GM19395 (cell line): Measurements from ENCODE around the gene DEFB121.
"Not testable (repeated sequence)": the region's sequence is repeated elsewhere in the genome, so short reads cannot be mapped to it uniquely, and the experiment has no call there.

Source experiments
- ATAC-seq: cut with Tn5 transposase; IDR thresholded peaks from one replicate; pipeline ENCODE4 v1.9.1; 2021; ENCODE audit warnings: mild to moderate bottlenecking, moderate library complexity; ENCODE audit not compliant: unreplicated experiment

Gene DEFB121

GRCh38 chr20:31406115-31406514 is at the start of gene DEFB121:
Gene DEFB121 (minus strand): TSS chr20:31406215. CDS start chr20:31406152, 63 bp downstream.
- ATAC-seq, result no peak

GRCh38 chr20:31454361-31454760 is 48.3 kb upstream of the DEFB121 start:
- no peak for ATAC-seq

- no peak for ATAC-seq
Measured at GRCh38 chr20:31452575-31452974, 46.6 kb upstream of the DEFB121 start.

DNA sequence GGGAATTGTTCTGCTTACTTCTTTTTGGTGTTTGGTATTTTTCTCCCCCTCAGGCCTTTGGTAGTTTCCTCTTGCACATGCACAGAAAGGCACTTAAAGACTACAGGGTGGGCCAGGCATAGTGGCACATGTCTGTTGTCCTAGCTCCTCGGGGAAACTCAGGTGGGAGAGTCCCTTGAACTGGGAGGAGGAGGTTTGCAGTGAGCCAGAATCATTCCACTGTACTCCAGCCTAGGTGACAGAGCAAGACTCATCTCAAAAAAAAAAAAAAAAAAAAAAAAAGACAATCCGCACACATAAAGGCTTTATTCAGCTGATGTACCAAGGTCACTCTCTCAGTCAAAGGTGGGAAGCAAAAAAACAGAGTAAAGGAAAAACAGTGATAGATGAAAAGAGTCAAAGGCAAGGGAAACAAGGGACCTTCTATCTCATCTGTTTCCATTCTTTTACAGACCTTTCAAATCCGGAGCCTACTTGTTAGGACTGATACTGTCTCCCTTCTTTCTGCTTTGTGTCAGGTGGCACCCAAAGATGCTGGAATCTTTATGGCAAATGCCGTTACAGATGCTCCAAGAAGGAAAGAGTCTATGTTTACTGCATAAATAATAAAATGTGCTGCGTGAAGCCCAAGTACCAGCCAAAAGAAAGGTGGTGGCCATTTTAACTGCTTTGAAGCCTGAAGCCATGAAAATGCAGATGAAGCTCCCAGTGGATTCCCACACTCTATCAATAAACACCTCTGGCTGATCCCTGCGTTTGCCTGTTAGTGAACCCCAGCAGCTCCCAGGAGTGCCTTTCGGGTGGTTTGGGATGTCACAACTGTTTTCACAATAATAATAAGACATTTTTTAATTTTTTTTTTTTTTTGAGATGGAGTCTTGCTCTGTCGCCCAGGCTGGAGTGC is 43.7 kb upstream of the DEFB121 start:
- ATAC-seq, result no peak

- ATAC-seq, result no peak
Measured at GRCh38 chr20:31446084-31446819, 40.2 kb upstream of the DEFB121 start.

DNA sequence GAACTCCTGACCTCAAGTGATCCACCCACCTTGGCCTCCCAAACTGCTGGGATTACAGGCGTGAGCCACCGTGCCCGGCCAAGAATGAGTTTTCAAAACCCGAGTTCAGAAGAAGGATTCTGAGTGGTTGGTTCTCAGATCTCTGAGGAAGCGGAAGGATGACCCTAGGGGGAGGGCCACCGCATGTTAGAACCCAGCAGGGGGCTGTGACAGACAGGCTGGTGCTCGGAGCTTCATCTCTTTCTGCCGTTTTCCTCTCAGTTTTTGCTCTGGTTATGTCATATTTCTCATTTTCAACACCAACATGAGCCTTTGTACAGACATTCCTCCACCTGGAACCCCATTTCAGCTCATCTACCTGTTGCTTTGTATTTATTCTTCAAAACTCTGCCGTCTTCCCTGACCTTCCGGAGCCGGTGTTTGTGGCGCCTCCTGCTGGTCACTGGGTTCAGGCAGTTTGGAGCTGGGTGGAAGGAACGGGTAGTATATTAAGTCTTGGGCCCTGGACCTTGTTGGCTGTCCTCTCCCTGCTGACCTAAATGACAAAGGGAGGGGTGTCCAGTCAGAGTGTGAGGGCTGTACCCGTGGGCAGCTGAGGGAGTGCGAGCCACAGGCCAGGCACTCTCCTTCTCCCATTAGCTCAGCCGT is 34.1 kb upstream of the DEFB121 start, which contains the start of gene DEFB123:
TSS of gene DEFB123 (plus strand) at position 621 of the 648 bp plus-strand sequence. CDS start 67 bp downstream, outside the sequence.
- ATAC-seq, result no peak

- ATAC-seq, result no peak
Measured at GRCh38 chr20:31430568-31431115, 24.6 kb upstream of the DEFB121 start.

GRCh38 chr20:31427576-31427975 is 21.6 kb upstream of the DEFB121 start:
- not testable (repeated sequence) for ATAC-seq

GRCh38 chr20:31426891-31427551 is 21.0 kb upstream of the DEFB121 start:
- ATAC-seq, result not testable (repeated sequence)

DNA sequence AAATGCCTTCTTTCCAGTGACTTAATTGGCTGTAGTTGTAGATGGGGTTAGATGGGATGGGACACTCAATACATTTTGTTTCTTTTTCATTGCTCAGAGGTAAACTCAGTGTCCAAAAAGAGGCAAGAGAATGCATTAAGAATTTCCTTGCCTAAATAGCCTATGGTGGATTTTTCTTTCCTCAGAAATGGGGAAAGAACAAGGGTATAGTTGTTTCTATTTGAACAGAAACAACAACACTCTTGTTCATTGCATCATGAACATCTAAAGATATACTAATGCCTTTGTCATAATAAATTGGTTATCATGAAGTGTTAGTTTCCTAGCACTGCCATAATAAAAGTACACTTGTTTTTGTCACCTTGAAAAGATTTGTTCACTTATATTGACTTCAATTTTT is 19.8 kb upstream of the DEFB121 start:
- no peak for ATAC-seq

DNA sequence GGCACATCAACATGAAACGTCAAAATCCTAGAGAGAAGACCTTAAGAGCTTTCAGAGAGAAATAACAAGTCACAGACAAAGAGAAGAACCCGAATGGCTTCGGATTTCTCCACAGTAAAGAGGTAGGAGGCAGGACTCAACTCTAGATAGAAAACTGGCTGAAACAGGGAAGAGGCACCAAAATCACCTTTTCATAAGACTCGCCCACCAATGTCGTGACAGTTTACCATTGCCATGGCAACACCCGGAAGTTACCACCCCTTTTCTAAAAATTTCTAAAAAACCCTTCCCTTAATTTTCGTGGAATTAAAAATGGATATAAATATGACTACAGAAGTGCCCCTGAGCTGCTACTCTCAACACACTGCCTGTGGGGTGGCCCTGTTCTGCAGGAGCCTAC is 12.3 kb upstream of the DEFB121 start:
- no peak for ATAC-seq

GRCh38 chr20:31415653-31416052 is 9.6 kb upstream of the DEFB121 start:
- ATAC-seq, result no peak

DNA sequence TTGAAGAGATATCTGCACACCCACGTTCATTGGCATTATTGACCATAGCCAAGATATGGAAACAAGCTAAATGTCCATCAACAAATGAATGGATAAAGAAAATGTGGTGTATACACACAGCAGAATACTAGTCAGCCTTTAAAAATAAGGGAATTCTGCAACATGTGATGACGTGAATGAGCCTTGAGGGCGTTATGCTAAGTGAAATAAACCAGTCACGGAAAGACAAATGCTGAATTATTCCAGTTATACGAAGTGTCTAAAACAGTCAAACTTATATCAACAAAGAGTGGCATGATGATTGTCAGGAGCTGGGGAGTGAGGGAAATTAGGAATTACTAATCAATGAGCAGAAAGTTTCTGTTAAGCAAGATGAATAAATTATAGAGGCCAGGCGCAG is 8.4 kb upstream of the DEFB121 start:
- no peak for ATAC-seq

DNA sequence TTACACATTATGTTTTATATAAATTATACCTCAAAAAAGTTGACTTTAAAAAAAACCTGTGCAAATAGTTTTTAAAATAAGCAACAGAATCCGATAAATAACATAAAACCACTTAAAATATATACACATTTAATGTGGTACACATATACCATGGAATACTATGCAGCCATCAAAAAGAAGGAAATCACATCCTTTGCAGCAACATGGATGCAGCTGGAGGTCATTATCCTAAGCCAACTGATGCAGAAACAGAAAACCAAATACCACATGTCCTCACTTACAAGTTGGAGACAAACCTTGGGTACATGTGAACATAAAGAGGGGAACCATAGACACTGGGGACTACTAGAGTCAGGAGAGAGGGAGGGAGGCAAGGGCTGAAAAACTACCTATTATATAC is 4.0 kb upstream of the DEFB121 start:
- ATAC-seq, result no peak

DNA sequence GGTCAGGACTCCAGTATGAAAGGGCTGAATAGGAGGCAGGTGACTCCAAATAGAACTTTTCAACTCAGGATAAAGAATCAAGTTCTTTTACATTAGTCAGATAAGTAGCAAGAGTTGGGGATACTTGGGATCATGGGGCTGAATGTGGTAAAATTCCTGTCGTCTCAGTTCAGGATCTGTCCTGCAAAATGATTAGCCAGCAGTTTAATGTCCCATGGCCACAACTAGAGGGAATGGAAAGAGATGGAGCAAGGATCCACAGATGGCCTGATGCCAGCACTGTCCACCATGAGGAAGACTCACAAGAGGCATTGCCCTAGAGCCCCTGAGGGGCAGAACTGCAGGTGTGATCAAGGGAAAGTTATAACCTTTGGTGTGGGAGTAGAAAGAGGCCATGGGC is 2.1 kb downstream of the DEFB121 start:
- ATAC-seq, result no peak

DNA sequence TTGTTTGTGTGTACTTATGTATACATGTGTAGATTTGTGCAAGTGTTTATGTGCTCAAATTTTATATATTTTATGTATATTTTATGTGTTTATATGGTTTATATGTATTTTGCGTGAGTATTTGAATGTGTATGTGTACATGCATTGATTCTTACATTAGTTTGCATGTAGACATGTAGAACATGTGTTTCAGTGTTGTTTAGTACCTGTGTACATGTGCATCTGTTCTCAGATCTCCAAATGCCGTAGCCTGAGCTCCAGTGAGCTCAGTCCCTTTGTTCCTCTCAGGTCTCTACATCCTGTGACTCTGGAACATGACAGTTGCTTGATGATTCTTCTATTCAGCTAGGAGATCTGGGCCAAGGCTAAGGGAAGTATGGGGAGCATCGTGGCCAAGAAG is 11.1 kb downstream of the DEFB121 start:
- no peak for ATAC-seq

- ATAC-seq, result no peak
Measured at GRCh38 chr20:31392836-31393235, 13.2 kb downstream of the DEFB121 start.

DNA sequence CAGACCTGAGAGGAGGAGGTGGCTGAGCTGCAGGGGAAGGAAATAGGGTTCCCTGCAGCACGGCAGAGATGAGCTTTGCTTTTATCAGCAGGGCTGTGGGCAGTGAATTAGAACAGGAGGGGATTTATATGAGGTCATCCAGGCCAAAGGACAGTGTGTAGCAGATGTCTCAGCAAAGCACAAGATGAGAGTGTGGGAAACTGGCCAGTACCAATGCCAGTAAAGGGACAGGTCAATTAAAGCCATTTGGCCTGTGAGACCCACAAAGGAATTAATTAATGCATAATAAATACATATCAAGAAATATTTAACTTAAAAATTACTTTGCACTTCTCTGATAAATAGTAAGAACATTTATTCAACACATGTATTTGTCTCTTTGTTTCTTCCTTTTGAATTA is 15.5 kb downstream of the DEFB121 start, which contains the start of gene DEFB119:
TSS of gene DEFB119 (minus strand) at position 101 of the 400 bp plus-strand sequence. CDS start 107 bp downstream, outside the sequence.
- no peak for ATAC-seq

GRCh38 chr20:31374346-31374745 is 31.7 kb downstream of the DEFB121 start:
- no peak for ATAC-seq

GRCh38 chr20:31368301-31368700 is 37.7 kb downstream of the DEFB121 start, which contains the start of gene DEFB118:
Gene DEFB118 (plus strand): TSS chr20:31368601. CDS start chr20:31368651, 50 bp downstream.
- no peak for ATAC-seq
